ENCODE data around the gene FILIP1L.

Gene FILIP1L

DNA sequence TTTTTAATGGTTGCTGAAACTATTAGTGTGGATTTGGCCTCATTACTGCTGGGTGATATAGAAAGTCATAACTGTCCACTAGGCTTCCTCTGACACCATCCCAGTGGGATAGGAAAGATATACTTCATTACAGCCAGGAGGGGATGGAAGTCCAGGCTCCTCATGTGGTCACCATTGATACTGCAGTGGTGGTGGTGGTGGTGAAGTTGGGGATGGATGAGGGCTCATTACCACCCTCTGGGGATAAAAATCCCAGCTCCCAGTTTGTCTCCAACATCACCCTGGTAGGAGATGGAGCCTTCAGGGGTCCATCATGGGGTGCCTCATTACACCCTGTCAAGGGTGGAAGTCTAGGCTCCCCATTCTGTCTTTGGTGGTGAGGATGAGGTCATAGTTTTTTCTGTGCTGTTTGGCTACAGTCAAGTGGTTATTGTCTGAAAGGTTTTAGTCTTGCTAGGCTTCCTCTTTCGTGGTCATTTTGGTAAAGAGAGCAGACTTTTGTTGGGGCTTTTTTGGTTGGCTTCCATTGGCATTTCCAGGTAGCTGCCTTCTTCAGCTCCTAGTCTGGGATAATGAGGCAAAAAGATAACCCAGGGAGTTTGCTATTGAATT, 30.1 kb upstream of the FILIP1L start:
- no peaks in the 10 kb centered on the region for H3K27me3 ChIP-seq (ENCODE audit: insufficient read depth, low read length, poor library complexity)
- no peaks in the 10 kb centered on the region for H3K36me3 ChIP-seq (ENCODE audit: insufficient read depth, low read length)
- H3K4me2 ChIP-seq (ENCODE audit: insufficient read depth, low read length): no peak overlapping the region
- TF ChIP-seq EZH2 (IDR thresholded peaks at IDR 0.05; ENCODE audit: borderline replicate concordance, low read depth, low read length, severe bottlenecking): no peak
- no peak for TF ChIP-seq CTCF (IDR thresholded peaks at IDR 0.05; ENCODE audit: borderline replicate concordance, extremely low read depth, low read length, poor library complexity, severe bottlenecking)
- no peak overlapping the region for H3K27ac ChIP-seq (ENCODE audit: low read length)
- H3K9me3 ChIP-seq (ENCODE audit: insufficient read depth, low read length, severe bottlenecking): peaks cover 3% of the 10 kb centered on the region
- no peak overlapping the region for H3K4me3 ChIP-seq (ENCODE audit: low read depth in 1 of 2, low read length in 2 of 2)
- no peaks in the 10 kb centered on the region for H4K20me1 ChIP-seq (ENCODE audit: insufficient read depth, low read length)
- ATAC-seq (ENCODE audit: insufficient read depth, low read depth) (no peak), DNase-seq (no peak)
- H3K4me1 ChIP-seq (ENCODE audit: insufficient read depth, low read length): no peaks in the 10 kb centered on the region
- no peak overlapping the region for H2AFZ ChIP-seq (ENCODE audit: low read depth, low read length)
- H3K9ac ChIP-seq (ENCODE audit: low read depth, low read length): no peak overlapping the region
- no peaks in the 10 kb centered on the region for H3K79me2 ChIP-seq (ENCODE audit: insufficient read depth, low read length)

DNA sequence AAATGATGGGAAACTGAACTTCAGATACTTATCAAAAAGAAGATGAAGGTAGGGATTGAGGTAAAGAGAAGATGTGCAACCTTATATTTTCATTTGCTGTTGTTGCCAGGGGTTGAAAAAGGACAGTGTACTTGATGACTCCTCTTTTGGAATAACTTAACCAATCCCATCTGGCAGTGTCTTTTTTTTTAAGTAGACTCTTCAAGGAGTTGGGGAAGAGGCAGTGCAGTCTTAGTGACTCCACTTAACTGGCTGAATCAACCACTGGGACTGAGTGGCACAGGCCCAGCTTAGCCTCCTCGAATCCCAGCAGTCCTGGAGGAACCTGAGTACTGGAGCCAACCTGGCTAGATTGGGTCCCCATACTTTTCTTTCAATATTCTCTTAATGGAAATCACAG, 27.3 kb upstream of the FILIP1L start:
- Histone ChIP-seq H3K9ac (ENCODE audit: low read depth, low read length) (no peak overlapping the region), H4K20me1 (ENCODE audit: insufficient read depth, low read length) (no peaks in the 10 kb centered on the region), H3K4me2 (ENCODE audit: insufficient read depth, low read length) (no peak overlapping the region), H3K4me3 (ENCODE audit: low read depth in 1 of 2, low read length in 2 of 2) (no peak overlapping the region), H2AFZ (ENCODE audit: low read depth, low read length) (no peak overlapping the region), H3K9me3 (ENCODE audit: insufficient read depth, low read length, severe bottlenecking) (peaks cover 3% of the 10 kb centered on the region), H3K4me1 (ENCODE audit: insufficient read depth, low read length) (no peaks in the 10 kb centered on the region), H3K27me3 (ENCODE audit: insufficient read depth, low read length, poor library complexity) (no peaks in the 10 kb centered on the region), H3K79me2 (ENCODE audit: insufficient read depth, low read length) (no peaks in the 10 kb centered on the region), H3K36me3 (ENCODE audit: insufficient read depth, low read length) (no peaks in the 10 kb centered on the region), H3K27ac (ENCODE audit: low read length) (no peak overlapping the region)
- ATAC-seq (ENCODE audit: insufficient read depth, low read depth): no peak
- DNase-seq: no peak
- no peak for TF ChIP-seq EZH2 (IDR thresholded peaks at IDR 0.05; ENCODE audit: borderline replicate concordance, low read depth, low read length, severe bottlenecking)
- TF ChIP-seq CTCF (IDR thresholded peaks at IDR 0.05; ENCODE audit: borderline replicate concordance, extremely low read depth, low read length, poor library complexity, severe bottlenecking): no peak

DNA sequence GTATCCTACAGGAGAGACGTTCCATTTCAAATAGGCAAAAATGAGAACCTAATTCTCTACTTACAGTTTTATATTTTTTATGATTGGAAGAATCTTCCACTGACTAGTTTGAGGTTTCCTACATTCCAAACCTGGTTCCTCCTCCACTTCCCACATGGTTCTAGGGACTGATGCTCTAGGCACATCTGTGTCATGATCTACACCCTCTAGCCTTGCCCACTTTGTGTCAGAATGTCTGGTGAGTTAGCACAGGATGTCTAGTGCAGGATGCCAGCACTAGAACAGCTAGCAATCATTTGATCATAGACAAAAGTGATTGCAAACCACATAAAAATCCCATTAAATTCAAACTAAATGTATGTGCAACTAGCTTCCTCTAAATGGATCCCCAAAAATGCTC, 26.7 kb upstream of the FILIP1L start:
- TF ChIP-seq EZH2 (IDR thresholded peaks at IDR 0.05; ENCODE audit: borderline replicate concordance, low read depth, low read length, severe bottlenecking): no peak
- no peak for TF ChIP-seq CTCF (IDR thresholded peaks at IDR 0.05; ENCODE audit: borderline replicate concordance, extremely low read depth, low read length, poor library complexity, severe bottlenecking)
- H4K20me1 ChIP-seq (ENCODE audit: insufficient read depth, low read length): no peaks in the 10 kb centered on the region
- H3K27me3 ChIP-seq (ENCODE audit: insufficient read depth, low read length, poor library complexity): no peaks in the 10 kb centered on the region
- H3K4me1 ChIP-seq (ENCODE audit: insufficient read depth, low read length): no peaks in the 10 kb centered on the region
- H3K9ac ChIP-seq (ENCODE audit: low read depth, low read length): no peak overlapping the region
- DNase-seq (no peak), ATAC-seq (ENCODE audit: insufficient read depth, low read depth) (no peak)
- H3K27ac ChIP-seq (ENCODE audit: low read length): no peak overlapping the region
- H3K9me3 ChIP-seq (ENCODE audit: insufficient read depth, low read length, severe bottlenecking): peaks cover 3% of the 10 kb centered on the region
- no peaks in the 10 kb centered on the region for H3K36me3 ChIP-seq (ENCODE audit: insufficient read depth, low read length)
- H3K4me2 ChIP-seq (ENCODE audit: insufficient read depth, low read length): no peak overlapping the region
- no peak overlapping the region for H3K4me3 ChIP-seq (ENCODE audit: low read depth in 1 of 2, low read length in 2 of 2)
- H3K79me2 ChIP-seq (ENCODE audit: insufficient read depth, low read length): no peaks in the 10 kb centered on the region
- H2AFZ ChIP-seq (ENCODE audit: low read depth, low read length): no peak overlapping the region
